Measurements from ENCODE around the gene NBDY. TPM values are rescaled to one million over a fixed set of nuclear protein-coding genes. Genes with fewer than 3 reads are reported as not detected.

Gene NBDY
- polyA plus RNA-seq, 2 of the 4 experiments (the other 2 are of a cell fraction) = 48.0 to 64.8 TPM

- no peak for FAIRE-seq
- 86% methylated on average over 2 of the region's 2 CpGs for WGBS (ENCODE audit: missing lambda C conversion rate)
- CTCF ChIA-PET = no interaction called here
Measured at GRCh38 chrX:56782352-56782751, 53.3 kb downstream of the NBDY start.

GRCh38 chrX:56782791-56783449 lies 53.9 kb downstream of the NBDY start:
- no peaks in the 10 kb centered on the region for H3K9me3 ChIP-seq
- H3K4me3 ChIP-seq = no peak overlapping the region
- WGBS (ENCODE audit: missing lambda C conversion rate) = 91% methylated on average over 9 of the region's 17 CpGs
- ChIA-PET POLR2A (no interaction called here), CTCF (no interaction called here)
- TF ChIP-seq PHF8 (IDR thresholded peaks at IDR 0.05; ENCODE audit: borderline replicate concordance, low read depth) = no peak
- TF ChIP-seq MAX (IDR thresholded peaks at IDR 0.05) = no peak
- TF ChIP-seq GATA3 (IDR thresholded peaks at IDR 0.05; ENCODE audit: borderline replicate concordance) = no peak
- DNase-seq (ENCODE audit: low read depth in 1 of 2, low spot score in 1 of 2) = no peak
- no peaks in the 10 kb centered on the region for H3K4me1 ChIP-seq
- no peak for ATAC-seq
- H3K27ac ChIP-seq = no peak overlapping the region
- H3K4me2 ChIP-seq = no peak overlapping the region
- no peak for FAIRE-seq

More at GRCh38 chrX:56782352-56782751, 53.3 kb downstream of the NBDY start:
- TF ChIP-seq ZC3H11A (IDR thresholded peaks at IDR 0.05) (no peak), POLR2AphosphoS2 (conservative IDR thresholded peaks at IDR 0.05; ENCODE audit: low read length) (no peak), PHF8 (IDR thresholded peaks at IDR 0.05; ENCODE audit: borderline replicate concordance, low read depth) (no peak), KDM5A (IDR thresholded peaks at IDR 0.05) (no peak), SREBF2 (IDR thresholded peaks at IDR 0.05) (no peak), CTCF (IDR thresholded peaks at IDR 0.05) (no peak), HEYL (CRISPR knock-in tag; IDR thresholded peaks at IDR 0.05) (no peak), NR3C1 (IDR thresholded peaks at IDR 0.05) (no peak), CBX8 (IDR thresholded peaks at IDR 0.05) (no peak), EP300 (IDR thresholded peaks at IDR 0.05) (no peak), CEBPB (IDR thresholded peaks at IDR 0.05) (no peak), CHD4 (IDR thresholded peaks at IDR 0.05; ENCODE audit: borderline replicate concordance) (no peak)
- Histone ChIP-seq H3K27ac (no peak overlapping the region), H3K4me1 (no peaks in the 10 kb centered on the region), H3K9me3 (no peaks in the 10 kb centered on the region), H3K4me2 (no peak overlapping the region), H3K4me3 (no peak overlapping the region)
- ATAC-seq (no peak), DNase-seq (ENCODE audit: low read depth in 1 of 2, low spot score in 1 of 2) (no peak)
- POLR2A ChIA-PET = no interaction called here

- ChIA-PET CTCF (no interaction called here), POLR2A (no interaction called here)
- Histone ChIP-seq H3K4me3 (no peak overlapping the region), H3K27ac (no peak overlapping the region), H3K9me3 (no peaks in the 10 kb centered on the region), H3K4me2 (no peak overlapping the region), H3K4me1 (no peaks in the 10 kb centered on the region)
- DNase-seq (ENCODE audit: low read depth in 1 of 2, low spot score in 1 of 2) (no peak), ATAC-seq (no peak), FAIRE-seq (no peak)
- no peak for TF ChIP-seq MYC (IDR thresholded peaks at IDR 0.05; ENCODE audit: borderline replicate concordance, low read length)
- no peak for TF ChIP-seq CTCF (IDR thresholded peaks at IDR 0.05)
- TF ChIP-seq JUN (IDR thresholded peaks at IDR 0.05) = no peak
- no peak for TF ChIP-seq CHD4 (IDR thresholded peaks at IDR 0.05; ENCODE audit: borderline replicate concordance)
- no peak for TF ChIP-seq TFCP2L1 (CRISPR knock-in tag; IDR thresholded peaks at IDR 0.05)
- no peak for TF ChIP-seq SREBF2 (IDR thresholded peaks at IDR 0.05)
- TF ChIP-seq FOSL2 (IDR thresholded peaks at IDR 0.05) = no peak
- no peak for TF ChIP-seq FOSL2 (CRISPR knock-in tag; IDR thresholded peaks at IDR 0.05)
- TF ChIP-seq HOXB5 (CRISPR knock-in tag; IDR thresholded peaks at IDR 0.05) = no peak
- TF ChIP-seq PHF8 (IDR thresholded peaks at IDR 0.05; ENCODE audit: borderline replicate concordance, low read depth) = no peak
- TF ChIP-seq REST (IDR thresholded peaks at IDR 0.05) = no peak
- no peak for TF ChIP-seq CBX2 (IDR thresholded peaks at IDR 0.05; ENCODE audit: borderline replicate concordance, low read depth)
- no peak for TF ChIP-seq SMC3 (IDR thresholded peaks at IDR 0.05)
- WGBS (ENCODE audit: missing lambda C conversion rate) = 94% methylated on average over 8 of the region's 12 CpGs
Measured at GRCh38 chrX:56783450-56783831, 54.4 kb downstream of the NBDY start.
